Effector CD4-positive, alpha-beta T cell (primary cell): ENCODE measurements around the gene USPL1.
A peak's percentile ranks its signal among the peaks of the same experiment; 100 is the strongest.
"Not testable (repeated sequence)": the region's sequence is repeated elsewhere in the genome, so short reads cannot be mapped to it uniquely, and the experiment has no call there.

ENCODE experiments used
- DNase-seq: peaks from one replicate; pipeline ENCODE4 v3.0.0-alpha.2; 2020

Gene USPL1

DNA sequence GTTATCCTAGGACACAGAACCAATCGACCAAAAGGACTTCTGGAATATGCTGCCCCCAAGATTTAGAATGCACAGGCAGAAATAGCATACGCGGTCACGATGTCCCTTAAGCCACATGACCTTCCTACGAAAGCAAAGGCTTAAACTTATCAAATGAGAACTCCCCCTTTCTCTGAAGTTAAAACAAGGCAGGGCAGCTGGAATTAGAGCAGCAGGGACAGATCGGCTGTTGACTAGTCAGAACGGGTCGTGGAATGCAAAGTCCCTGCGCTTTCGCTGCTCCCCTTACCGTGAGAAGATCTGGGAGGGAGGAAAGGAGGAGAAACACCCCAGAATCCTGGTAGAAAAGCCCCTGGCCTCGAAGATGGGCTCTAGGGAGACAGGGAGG lies 799 bp upstream of the USPL1 start:
- DNase-seq, result peak; percentile 33

- peak; percentile 7 for DNase-seq
Observed at GRCh38 chr13:30618186-30618929, 638 bp downstream of the USPL1 start.

DNA sequence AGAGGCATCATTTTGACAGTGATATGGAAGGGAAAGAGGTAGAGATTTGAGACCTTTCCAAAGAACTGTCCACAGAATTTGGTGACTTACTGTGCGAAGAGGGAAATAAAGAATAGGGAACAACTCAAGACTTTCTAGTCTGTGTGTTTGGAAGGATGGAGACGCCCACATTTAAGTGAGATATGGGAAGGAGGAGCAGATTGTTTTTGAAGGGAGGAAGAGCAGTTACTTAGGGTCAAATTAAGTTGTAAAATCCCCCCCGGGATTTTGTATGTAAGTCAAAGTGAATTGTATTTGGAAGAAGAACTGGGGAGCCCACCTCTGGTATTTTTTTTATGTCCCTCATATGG lies 1.2 kb downstream of the USPL1 start:
- DNase-seq, result no peak

DNA sequence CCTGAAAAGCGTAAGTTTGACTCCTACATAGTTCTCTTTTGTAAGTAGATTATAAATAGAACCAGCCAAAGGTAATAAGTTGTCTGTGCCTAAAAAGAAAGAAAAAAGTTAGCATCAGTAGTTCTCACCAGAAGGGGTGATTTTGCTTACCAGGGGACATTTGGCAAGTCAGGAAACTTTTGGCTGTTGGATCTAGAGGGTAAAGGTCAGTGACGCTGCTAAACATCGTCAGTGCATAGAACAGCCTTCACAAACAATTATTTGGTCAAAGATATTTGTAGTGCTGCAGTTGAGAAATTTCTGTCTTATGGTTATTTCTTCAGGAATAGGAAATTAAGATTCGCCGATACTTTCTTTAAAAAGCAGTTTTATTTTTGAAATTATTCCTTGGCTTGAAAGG lies 2.0 kb downstream of the USPL1 start:
- no peak for DNase-seq

DNA sequence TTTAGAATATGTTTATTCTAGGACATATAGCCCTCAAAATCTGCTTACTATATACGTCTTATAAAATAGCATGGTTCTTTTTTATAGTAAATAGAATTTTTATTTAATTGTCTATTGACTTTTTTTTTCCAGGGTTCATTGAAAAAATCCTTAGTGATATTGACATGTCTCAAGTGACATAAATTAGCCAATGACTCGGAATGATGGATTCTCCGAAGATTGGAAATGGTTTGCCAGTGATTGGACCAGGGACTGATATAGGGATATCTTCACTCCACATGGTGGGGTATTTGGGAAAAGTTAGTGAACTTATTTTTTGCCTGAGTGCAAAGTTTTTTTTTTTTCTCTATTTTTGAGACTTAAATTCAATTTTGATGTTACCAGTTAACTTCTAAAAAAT lies 3.2 kb downstream of the USPL1 start:
- DNase-seq, result no peak

DNA sequence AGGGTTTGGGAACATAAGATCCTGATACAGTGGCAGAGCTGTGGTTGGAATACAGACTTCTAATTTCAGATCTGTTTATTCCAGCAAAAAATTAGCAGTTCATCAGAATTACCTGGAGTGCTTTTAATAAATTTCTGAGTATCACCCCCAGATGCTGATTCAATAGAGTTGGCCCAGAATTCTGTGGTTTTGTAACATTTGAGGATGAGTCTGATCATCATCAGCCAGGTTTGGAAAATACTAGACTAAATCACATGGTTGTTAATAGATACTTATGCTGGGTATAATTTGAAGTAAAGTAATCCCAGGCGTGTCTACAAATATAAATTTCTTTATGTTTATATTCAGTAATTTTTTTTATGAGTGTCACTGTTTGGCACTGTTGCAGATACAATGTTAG lies 4.8 kb downstream of the USPL1 start:
- DNase-seq, result no peak

GRCh38 chr13:30623392-30623791 lies 5.7 kb downstream of the USPL1 start:
- DNase-seq, result no peak

GRCh38 chr13:30624630-30625029 lies 6.9 kb downstream of the USPL1 start:
- DNase-seq, result no peak

- DNase-seq, result no peak
Observed at GRCh38 chr13:30629527-30629926, 11.8 kb downstream of the USPL1 start.

DNA sequence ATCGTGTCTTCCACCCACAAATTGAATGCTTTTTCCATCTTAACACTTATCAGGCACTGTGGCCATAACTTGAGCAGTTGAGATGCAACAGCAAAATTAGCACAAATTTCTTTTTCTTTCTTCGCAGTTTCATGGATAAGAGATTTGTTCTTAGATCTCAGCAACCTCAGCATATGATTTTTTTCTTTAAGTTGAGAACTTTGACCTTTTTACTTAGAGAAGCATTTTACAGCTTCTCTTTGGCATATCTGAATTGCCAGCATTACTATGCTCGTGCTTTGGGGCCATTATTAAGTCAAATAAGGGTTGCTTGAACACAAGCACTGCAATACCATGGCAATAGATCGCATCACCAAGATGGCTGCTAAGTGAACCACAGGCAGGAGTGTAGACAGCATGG lies 16.1 kb downstream of the USPL1 start:
- DNase-seq, result no peak

GRCh38 chr13:30634838-30635237 lies 17.1 kb downstream of the USPL1 start:
- DNase-seq, result no peak

GRCh38 chr13:30638301-30638700 lies 20.6 kb downstream of the USPL1 start:
- no peak for DNase-seq

DNA sequence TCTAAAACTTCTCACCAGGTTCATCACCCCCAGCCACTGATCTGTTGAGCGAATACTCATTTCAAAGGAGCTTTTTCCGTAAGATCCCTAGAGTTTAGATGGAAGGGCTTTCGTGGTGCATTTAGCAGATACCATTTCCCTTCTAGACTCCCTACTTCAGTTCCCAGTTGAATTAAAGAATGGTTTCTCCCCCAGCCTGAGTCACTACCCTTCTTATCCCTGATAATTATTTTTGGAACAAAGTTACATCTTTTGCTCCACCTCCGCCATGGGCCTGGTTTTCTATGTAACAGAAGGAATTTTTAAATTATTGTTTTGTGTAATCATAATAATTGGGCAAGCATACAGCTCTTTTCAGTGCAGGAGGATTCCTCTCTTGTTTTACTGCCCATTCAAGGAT lies 22.0 kb downstream of the USPL1 start:
- DNase-seq, result no peak

DNA sequence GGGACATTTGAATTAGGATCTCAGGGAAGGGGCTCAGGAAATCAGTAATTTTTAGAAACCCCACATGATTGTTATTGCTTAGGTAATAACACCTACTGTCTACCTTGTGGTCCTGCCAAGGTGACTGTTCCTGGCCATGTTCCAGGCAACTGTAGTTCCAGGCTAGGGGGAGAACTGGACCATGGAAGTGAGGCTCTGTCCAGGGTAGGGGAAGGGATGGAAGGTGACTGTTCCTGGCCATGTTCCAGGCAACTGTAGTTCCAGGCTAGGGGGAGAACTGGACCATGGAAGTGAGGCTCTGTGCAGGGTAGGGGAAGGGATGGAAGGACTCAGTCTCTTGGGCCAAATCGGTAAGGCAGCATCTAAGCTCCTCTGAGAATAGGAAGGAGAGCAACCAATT lies 23.5 kb downstream of the USPL1 start:
- DNase-seq, result not testable (repeated sequence)

DNA sequence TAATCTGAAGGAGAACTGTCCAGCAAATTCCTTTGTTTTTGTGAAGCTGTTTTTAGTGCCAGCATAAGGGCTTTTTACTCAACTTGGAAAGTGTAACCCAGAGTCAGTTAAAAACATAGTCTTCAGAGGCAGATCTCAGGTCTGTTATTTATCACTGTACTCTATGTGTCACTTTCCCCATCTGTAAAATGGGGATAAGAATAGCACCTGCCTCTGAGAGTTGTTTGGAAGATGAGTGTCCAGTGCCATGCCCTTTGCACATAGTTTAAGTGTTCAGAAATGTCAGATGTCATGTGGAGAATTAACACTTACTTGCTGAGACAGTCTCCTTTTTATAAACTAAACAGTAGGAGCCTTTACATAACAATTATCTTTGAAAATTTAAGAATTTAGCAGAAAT lies 27.9 kb downstream of the USPL1 start:
- no peak for DNase-seq

DNA sequence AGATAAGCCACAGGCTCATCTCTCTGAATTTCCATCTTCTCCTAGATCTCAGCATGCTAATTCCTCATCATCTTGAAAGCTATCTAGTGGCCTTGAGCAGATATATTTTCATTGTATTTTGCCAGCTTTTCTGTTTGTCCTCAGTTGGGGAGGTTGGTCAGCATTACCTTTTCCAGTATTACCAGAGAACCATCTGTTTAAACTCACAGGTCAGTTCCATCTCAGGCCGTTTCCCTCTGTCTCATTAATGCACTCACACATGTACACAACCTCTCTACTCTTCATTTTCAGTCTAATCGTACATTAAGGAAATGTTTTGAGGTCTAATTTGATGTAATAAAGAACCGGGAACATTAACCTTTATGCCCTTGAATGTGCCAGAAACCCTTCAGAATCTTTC lies 29.7 kb downstream of the USPL1 start:
- DNase-seq, result no peak

GRCh38 chr13:30647824-30648521 lies 30.3 kb downstream of the USPL1 start:
- DNase-seq, result no peak

DNA sequence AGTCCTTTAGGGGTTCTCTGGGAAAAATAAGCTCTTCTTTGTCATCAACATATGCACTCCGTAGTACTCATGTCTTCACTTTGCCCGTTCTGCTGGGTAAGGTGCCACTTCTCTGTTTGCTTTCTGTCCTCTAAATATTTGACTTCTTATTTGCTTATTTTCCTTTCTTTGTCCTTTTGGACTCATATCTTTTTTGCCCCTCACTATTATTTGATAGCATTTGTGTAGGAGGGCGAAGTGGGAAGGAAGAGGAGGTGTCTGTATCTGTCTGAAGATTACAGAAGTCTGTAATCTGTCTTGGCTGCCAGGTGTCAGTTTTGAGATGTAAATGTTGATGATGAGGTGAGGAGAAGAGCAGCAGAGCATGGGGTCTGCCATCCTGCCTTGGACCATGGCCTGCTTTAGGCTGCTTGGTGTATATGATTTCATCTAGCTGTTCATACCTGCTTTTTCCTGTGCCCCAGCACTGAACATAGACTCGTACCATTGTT lies 30.8 kb downstream of the USPL1 start:
- no peak for DNase-seq

- not testable (repeated sequence) for DNase-seq
Observed at GRCh38 chr13:30651648-30652047, 33.9 kb downstream of the USPL1 start.

DNA sequence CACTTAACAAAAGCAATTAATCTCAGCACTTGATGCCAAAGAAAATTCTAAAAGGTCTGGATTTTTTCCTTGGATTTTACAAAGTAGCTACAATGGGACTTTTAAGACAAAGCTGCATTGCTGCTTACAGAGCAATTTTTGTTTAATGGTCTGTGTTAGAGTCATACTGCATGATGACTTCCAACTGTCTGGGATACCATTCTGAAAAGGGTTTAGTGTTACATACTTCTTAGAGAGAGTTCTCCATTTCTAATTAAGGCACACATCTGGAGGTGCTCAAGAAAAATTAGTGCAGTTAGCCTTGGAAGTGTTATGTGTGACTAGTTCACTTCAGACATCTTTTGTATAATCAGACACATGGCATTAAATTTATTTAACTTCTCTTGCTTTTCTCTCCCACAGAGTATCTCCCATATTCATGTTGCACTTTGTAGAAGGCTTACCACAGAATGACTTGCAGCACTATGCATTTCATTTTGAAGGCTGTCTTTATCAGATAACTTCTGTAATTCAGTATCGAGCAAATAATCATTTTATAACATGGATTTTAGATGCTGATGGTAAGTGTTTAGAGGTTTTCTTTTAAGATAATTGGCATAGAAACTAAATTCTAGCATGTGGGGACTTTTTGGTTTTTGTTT lies 35.1 kb downstream of the USPL1 start:
- no peak for DNase-seq

DNA sequence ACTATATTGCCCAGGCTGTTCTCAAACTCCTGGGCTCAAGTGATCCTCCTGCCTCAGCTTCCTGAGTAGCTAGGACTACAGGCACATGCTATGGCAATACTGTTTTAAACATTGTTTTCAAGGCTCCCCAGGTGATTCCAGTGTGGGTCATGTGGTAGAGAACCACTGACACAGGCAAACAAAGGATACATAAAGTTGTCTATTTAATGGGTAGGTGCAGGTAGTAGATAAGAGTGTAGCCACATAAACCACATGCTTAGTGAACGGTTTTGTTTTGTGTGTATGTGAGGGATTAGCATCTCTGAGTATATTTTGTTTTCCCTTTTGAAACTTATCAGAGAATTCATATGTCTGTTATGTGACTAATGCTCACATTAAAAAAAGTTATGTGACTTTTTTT lies 36.7 kb downstream of the USPL1 start:
- no peak for DNase-seq

DNA sequence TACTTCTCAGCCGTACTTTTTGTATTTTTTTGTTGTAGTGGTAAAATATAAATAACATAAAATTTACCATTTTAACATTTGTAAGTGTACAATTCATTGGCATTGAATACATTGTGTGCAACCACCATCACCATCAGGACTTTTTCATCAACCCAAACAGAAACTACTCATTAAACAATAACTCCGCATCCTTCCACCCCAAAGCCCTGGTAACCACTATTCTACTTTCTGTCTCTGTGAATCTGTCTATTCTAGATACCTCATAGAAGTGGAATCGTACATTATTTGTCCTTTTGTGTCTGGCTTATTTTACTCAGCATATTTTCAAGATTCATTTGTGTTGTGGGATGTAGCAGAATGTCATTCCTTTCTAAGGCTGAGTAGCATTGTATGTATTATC lies 38.5 kb downstream of the USPL1 start:
- no peak for DNase-seq

GRCh38 chr13:30659980-30660379 lies 42.3 kb downstream of the USPL1 start:
- no peak for DNase-seq

GRCh38 chr13:30660796-30661195 lies 43.1 kb downstream of the USPL1 start:
- DNase-seq, result no peak
